Measurements from ENCODE around the gene TACO1. TPM values are rescaled to one million over a fixed set of nuclear protein-coding genes. Genes with fewer than 3 reads are reported as not detected.
A peak's percentile ranks its signal among the peaks of the same experiment; 100 is the strongest.

TACO1 gene
- total and polyA plus RNA-seq, 4 donors = 11.1 to 20.7 (median 17.5) TPM

- Histone ChIP-seq H3K9me3 (ENCODE audit: control insufficient read depth in 4 of 4, insufficient read depth in 3 of 4, low read length in 3 of 4) (no peaks in the 10 kb centered on the region), H3K27me3 (ENCODE audit: control insufficient read depth in 3 of 3, insufficient read depth in 3 of 3, low read length in 2 of 3) (no peaks in the 10 kb centered on the region), H3K4me1 (ENCODE audit: control insufficient read depth in 5 of 5, insufficient read depth in 5 of 5, low read length in 5 of 5) (peaks cover 2 to 13% (median 6%) of the 10 kb centered on the region in 5 donors), H3K9ac (ENCODE audit: insufficient read depth in 1 of 2, low read length in 2 of 2) (no peak overlapping the region), H3K27ac (ENCODE audit: low read depth in 1 of 2, low read length in 1 of 2) (no peak overlapping the region), H3K36me3 (ENCODE audit: control insufficient read depth in 4 of 4, insufficient read depth in 4 of 4, low read length in 4 of 4) (peaks cover 2 to 4% (median 3%) of the 10 kb centered on the region in 4 donors), H3K4me3 (no peak overlapping the region)
- WGBS, 2 donors = 59 to 60% methylated on average over 6 of the region's 6 CpGs
- ATAC-seq (ENCODE audit: insufficient read depth, low FRiP score) = no peak
- DNase-seq = no peak
- TF ChIP-seq, protein P1, sequence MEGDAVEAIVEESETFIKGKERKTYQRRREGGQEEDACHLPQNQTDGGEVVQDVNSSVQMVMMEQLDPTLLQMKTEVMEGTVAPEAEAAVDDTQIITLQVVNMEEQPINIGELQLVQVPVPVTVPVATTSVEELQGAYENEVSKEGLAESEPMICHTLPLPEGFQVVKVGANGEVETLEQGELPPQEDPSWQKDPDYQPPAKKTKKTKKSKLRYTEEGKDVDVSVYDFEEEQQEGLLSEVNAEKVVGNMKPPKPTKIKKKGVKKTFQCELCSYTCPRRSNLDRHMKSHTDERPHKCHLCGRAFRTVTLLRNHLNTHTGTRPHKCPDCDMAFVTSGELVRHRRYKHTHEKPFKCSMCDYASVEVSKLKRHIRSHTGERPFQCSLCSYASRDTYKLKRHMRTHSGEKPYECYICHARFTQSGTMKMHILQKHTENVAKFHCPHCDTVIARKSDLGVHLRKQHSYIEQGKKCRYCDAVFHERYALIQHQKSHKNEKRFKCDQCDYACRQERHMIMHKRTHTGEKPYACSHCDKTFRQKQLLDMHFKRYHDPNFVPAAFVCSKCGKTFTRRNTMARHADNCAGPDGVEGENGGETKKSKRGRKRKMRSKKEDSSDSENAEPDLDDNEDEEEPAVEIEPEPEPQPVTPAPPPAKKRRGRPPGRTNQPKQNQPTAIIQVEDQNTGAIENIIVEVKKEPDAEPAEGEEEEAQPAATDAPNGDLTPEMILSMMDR (IDR thresholded peaks at IDR 0.05; ENCODE audit: control extremely low read depth, extremely low read depth) = no peak
Observed at GRCh38 chr17:63596856-63597586, 3.7 kb upstream of the TACO1 start.

GRCh38 chr17:63598281-63598680 lies 2.4 kb upstream of the TACO1 start:
- DNase-seq = no peak
- ATAC-seq (ENCODE audit: insufficient read depth, low FRiP score) = no peak
- H3K4me3 ChIP-seq = no peak overlapping the region
- TF ChIP-seq, protein P1 (IDR thresholded peaks at IDR 0.05; ENCODE audit: control extremely low read depth, extremely low read depth) = no peak
- H3K27me3 ChIP-seq (ENCODE audit: control insufficient read depth in 3 of 3, insufficient read depth in 3 of 3, low read length in 2 of 3) = no peaks in the 10 kb centered on the region
- H3K4me1 ChIP-seq (ENCODE audit: control insufficient read depth in 5 of 5, insufficient read depth in 5 of 5, low read length in 5 of 5) = peaks cover 2 to 13% (median 6%) of the 10 kb centered on the region in 5 donors
- no peak overlapping the region for H3K9ac ChIP-seq (ENCODE audit: insufficient read depth in 1 of 2, low read length in 2 of 2)
- WGBS, 2 donors = 80 to 91% methylated on average over 2 of the region's 2 CpGs
- peaks cover 0 to 3% (median 0%) of the 10 kb centered on the region in 4 donors for H3K36me3 ChIP-seq (ENCODE audit: control insufficient read depth in 4 of 4, insufficient read depth in 4 of 4, low read length in 4 of 4)
- H3K9me3 ChIP-seq (ENCODE audit: control insufficient read depth in 4 of 4, insufficient read depth in 3 of 4, low read length in 3 of 4) = no peaks in the 10 kb centered on the region
- no peak overlapping the region for H3K27ac ChIP-seq (ENCODE audit: low read depth in 1 of 2, low read length in 1 of 2)

- Histone ChIP-seq H3K4me1 (ENCODE audit: control insufficient read depth in 5 of 5, insufficient read depth in 5 of 5, low read length in 5 of 5) (peaks cover 2 to 13% (median 6%) of the 10 kb centered on the region in 5 donors), H3K4me3 (peak overlapping the region; percentile 89), H3K36me3 (ENCODE audit: control insufficient read depth in 4 of 4, insufficient read depth in 4 of 4, low read length in 4 of 4) (peaks cover 11 to 20% (median 15%) of the 10 kb centered on the region in 4 donors), H3K9ac (ENCODE audit: insufficient read depth in 1 of 2, low read length in 2 of 2) (peak overlapping the region; percentile 42 to 72), H3K27me3 (ENCODE audit: control insufficient read depth in 3 of 3, insufficient read depth in 3 of 3, low read length in 2 of 3) (no peaks in the 10 kb centered on the region), H3K9me3 (ENCODE audit: control insufficient read depth in 4 of 4, insufficient read depth in 3 of 4, low read length in 3 of 4) (no peaks in the 10 kb centered on the region), H3K27ac (ENCODE audit: low read depth in 1 of 2, low read length in 1 of 2) (peak overlapping the region; percentile 87 to 94)
- ATAC-seq (ENCODE audit: insufficient read depth, low FRiP score) = no peak
- WGBS, 2 donors = 50 to 62% methylated on average over 9 of the region's 9 CpGs
- DNase-seq = no peak
- TF ChIP-seq, protein P1 (IDR thresholded peaks at IDR 0.05; ENCODE audit: control extremely low read depth, extremely low read depth) = no peak
Observed at GRCh38 chr17:63601439-63602371, 1.0 kb downstream of the TACO1 start.
